NB4 (cell line): ENCODE results near the gene PSORS1C2.

Experiments
- DNase-seq: peaks from one replicate; pipeline ENCODE4 v3.0.0; 2010; ENCODE audit warnings: low read depth
- H3K4me3 ChIP-seq: one replicate; pipeline ENCODE4 v1.5.1; 2011; ENCODE audit warnings: mild to moderate bottlenecking, low read depth, low read length, moderate library complexity
- CTCF ChIP-seq: IDR thresholded peaks from one replicate; pipeline ENCODE4 v1.5.1; 2012; ENCODE audit warnings: low read depth, low read length
- MAX ChIP-seq: IDR thresholded peaks from 2 replicates; pipeline ENCODE4 v1.6.1; 2011; ENCODE audit warnings: low read depth, low read length
- MYC ChIP-seq: IDR thresholded peaks from 2 replicates; pipeline ENCODE4 v1.6.1; 2011; ENCODE audit warnings: low read depth, low read length
- POLR2A ChIP-seq: IDR thresholded peaks from 2 replicates; pipeline ENCODE4 v1.6.1; 2011; ENCODE audit warnings: mild to moderate bottlenecking; ENCODE audit not compliant: insufficient read length; ENCODE audit errors: extremely low read depth

Gene PSORS1C2

GRCh38 chr6:31163922-31164321 lies 25.1 kb upstream of the PSORS1C2 start:
- no peak for DNase-seq
- TF ChIP-seq MYC (no peak), POLR2A (no peak), MAX (no peak), CTCF (no peak)
- H3K4me3 ChIP-seq: no peak overlapping the region

- TF ChIP-seq POLR2A (no peak), CTCF (no peak), MYC (no peak), MAX (no peak)
- H3K4me3 ChIP-seq: no peak overlapping the region
- DNase-seq: no peak
These were observed 23.7 kb upstream of the PSORS1C2 start for GRCh38 chr6:31162463-31163165.

GRCh38 chr6:31161216-31162126 lies 22.6 kb upstream of the PSORS1C2 start:
- H3K4me3 ChIP-seq: no peak overlapping the region
- TF ChIP-seq MYC: no peak
- TF ChIP-seq MAX: no peak
- TF ChIP-seq CTCF: no peak
- no peak for DNase-seq

GRCh38 chr6:31158863-31159855 lies 20.3 kb upstream of the PSORS1C2 start:
- TF ChIP-seq POLR2A (no peak), MAX (no peak), MYC (no peak), CTCF (no peak)
- peak overlapping the region; percentile 93 for H3K4me3 ChIP-seq
- no peak for DNase-seq

GRCh38 chr6:31158140-31158862 lies 19.4 kb upstream of the PSORS1C2 start, which contains the start of gene TCF19:
Gene TCF19, plus strand, starts transcription at chr6:31158589. Its CDS starts 881 bp downstream, at chr6:31159470.
- TF ChIP-seq CTCF (no peak), POLR2A (peak; percentile 28)
- H3K4me3 ChIP-seq: peak within 1 kb of the TSS; percentile 93
- peak; percentile 99 for DNase-seq
